ENCODE measurements around the gene TRIB2.

DNA sequence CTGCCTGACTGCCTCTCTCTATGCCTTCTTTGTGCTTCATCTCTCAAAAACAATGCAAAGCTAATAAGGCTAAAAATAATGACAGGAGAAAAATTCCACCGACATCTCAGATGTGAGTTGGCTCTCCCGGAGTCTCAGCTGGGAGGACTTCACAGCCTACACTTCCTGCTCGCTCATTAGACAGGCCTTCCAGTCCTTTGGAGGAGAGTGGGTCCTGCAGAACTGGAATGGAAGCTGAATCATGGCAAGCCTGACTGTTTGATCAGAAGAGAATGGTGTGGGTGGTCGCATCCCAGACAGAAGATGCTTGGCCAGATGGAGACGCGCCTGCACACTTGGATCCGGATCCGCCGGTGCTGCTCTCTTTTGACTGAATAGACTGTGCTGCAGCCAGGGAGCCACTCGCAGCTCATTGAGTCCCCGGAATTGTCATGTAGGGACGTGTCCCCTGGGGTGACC lies 49.7 kb downstream of the TRIB2 start:
- no peak for TF ChIP-seq MAZ (IDR thresholded peaks at IDR 0.05; ENCODE audit: borderline replicate concordance, low read depth, low read length)
- TF ChIP-seq CTCF (conservative IDR thresholded peaks at IDR 0.05; ENCODE audit: low read depth, low read length), result no peak
- no peak for TF ChIP-seq USF2 (IDR thresholded peaks at IDR 0.05; ENCODE audit: low read depth, low read length)
- no peak for TF ChIP-seq POLR2A (IDR thresholded peaks at IDR 0.05; ENCODE audit: low read depth, low read length)
- TF ChIP-seq, protein P1, sequence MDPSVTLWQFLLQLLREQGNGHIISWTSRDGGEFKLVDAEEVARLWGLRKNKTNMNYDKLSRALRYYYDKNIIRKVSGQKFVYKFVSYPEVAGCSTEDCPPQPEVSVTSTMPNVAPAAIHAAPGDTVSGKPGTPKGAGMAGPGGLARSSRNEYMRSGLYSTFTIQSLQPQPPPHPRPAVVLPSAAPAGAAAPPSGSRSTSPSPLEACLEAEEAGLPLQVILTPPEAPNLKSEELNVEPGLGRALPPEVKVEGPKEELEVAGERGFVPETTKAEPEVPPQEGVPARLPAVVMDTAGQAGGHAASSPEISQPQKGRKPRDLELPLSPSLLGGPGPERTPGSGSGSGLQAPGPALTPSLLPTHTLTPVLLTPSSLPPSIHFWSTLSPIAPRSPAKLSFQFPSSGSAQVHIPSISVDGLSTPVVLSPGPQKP (IDR thresholded peaks at IDR 0.05; ENCODE audit: borderline replicate concordance, low read depth, low read length), result no peak
- no peak for TF ChIP-seq CEBPB (IDR thresholded peaks at IDR 0.05; ENCODE audit: low read depth, low read length)
- no peak for TF ChIP-seq BHLHE40 (IDR thresholded peaks at IDR 0.05; ENCODE audit: low read depth, low read length)
- TF ChIP-seq RAD21 (IDR thresholded peaks at IDR 0.05; ENCODE audit: low read length), result no peak
- no peak for TF ChIP-seq RFX5 (IDR thresholded peaks at IDR 0.05; ENCODE audit: low read depth, low read length)
- TF ChIP-seq CHD1 (IDR thresholded peaks at IDR 0.05; ENCODE audit: low read depth, low read length), result no peak
- no peak for TF ChIP-seq RCOR1 (IDR thresholded peaks at IDR 0.05; ENCODE audit: insufficient replicate concordance, low read length)
- TF ChIP-seq FOS (IDR thresholded peaks at IDR 0.05; ENCODE audit: low read depth, low read length), result no peak
- TF ChIP-seq MAFK (IDR thresholded peaks at IDR 0.05; ENCODE audit: low read depth, low read length), result no peak
